ENCODE data around the gene HEATR1. TPM values are rescaled to one million over a fixed set of nuclear protein-coding genes. Genes with fewer than 3 reads are reported as not detected.

The HEATR1 gene
- total RNA-seq, 4 donors from 2014 or later: 23.0 to 37.5 (median 25.5) TPM

GRCh38 chr1:236520445-236521005 is 83.8 kb downstream of the HEATR1 start:
- Histone ChIP-seq H3K4me1 (peaks cover 6 to 15% of the 10 kb centered on the region in 2 donors), H3K27me3 (no peaks in the 10 kb centered on the region), H3K9me3 (no peaks in the 10 kb centered on the region), H3K36me3 (no peaks in the 10 kb centered on the region), H3K27ac (no peak overlapping the region), H3K4me3 (replicated peaks in 1 of 3) (no peak overlapping the region)
- TF ChIP-seq POLR2A (IDR thresholded peaks at IDR 0.05) (no peak), CTCF (IDR thresholded peaks at IDR 0.05) (no peak)
- 76 to 85% methylated on average over 4 of the region's 4 CpGs for WGBS, 2 donors
- DNase-seq: no peak
- intact Hi-C loops (cut with DNase I): loop anchor here (10.0 kb wide), 1 partner anchor 416 kb away; no protein-coding TSS in a partner anchor

- Histone ChIP-seq H3K4me1 (peaks cover 0 to 8% of the 10 kb centered on the region in 2 donors), H3K27ac (no peak overlapping the region), H3K36me3 (no peaks in the 10 kb centered on the region), H3K27me3 (no peaks in the 10 kb centered on the region), H3K4me3 (replicated peaks in 1 of 3) (no peak overlapping the region), H3K9me3 (no peaks in the 10 kb centered on the region)
- TF ChIP-seq POLR2A (IDR thresholded peaks at IDR 0.05): no peak
- no peak for TF ChIP-seq CTCF (IDR thresholded peaks at IDR 0.05)
- intact Hi-C loops (cut with DNase I): no loop called here
- no peak for DNase-seq
- 86% methylated on average over 5 of the region's 5 CpGs for WGBS, 2 donors
Measured at GRCh38 chr1:236518322-236518721, 86.0 kb downstream of the HEATR1 start.

GRCh38 chr1:236516929-236517704 is 87.2 kb downstream of the HEATR1 start:
- Histone ChIP-seq H3K4me1 (no peaks in the 10 kb centered on the region), H3K27ac (no peak overlapping the region), H3K9me3 (no peaks in the 10 kb centered on the region), H3K27me3 (no peaks in the 10 kb centered on the region), H3K36me3 (no peaks in the 10 kb centered on the region), H3K4me3 (replicated peaks in 1 of 3) (no peak overlapping the region)
- no peak for DNase-seq
- no peak for TF ChIP-seq POLR2A (IDR thresholded peaks at IDR 0.05)
- TF ChIP-seq CTCF (IDR thresholded peaks at IDR 0.05): no peak
- intact Hi-C loops (cut with DNase I): no loop called here
- 36 to 42% methylated on average over 8 of the region's 8 CpGs for WGBS, 2 donors

- Histone ChIP-seq H3K4me3 (replicated peaks in 1 of 3) (no peak overlapping the region), H3K27ac (no peak overlapping the region), H3K36me3 (no peaks in the 10 kb centered on the region), H3K27me3 (no peaks in the 10 kb centered on the region), H3K9me3 (no peaks in the 10 kb centered on the region), H3K4me1 (no peaks in the 10 kb centered on the region)
- DNase-seq: no peak
- intact Hi-C loops (cut with DNase I): no loop called here
- WGBS, 2 donors: 75 to 87% methylated on average over 4 of the region's 4 CpGs
- TF ChIP-seq CTCF (IDR thresholded peaks at IDR 0.05) (no peak), POLR2A (IDR thresholded peaks at IDR 0.05) (no peak)
Measured at GRCh38 chr1:236515443-236515958, 88.8 kb downstream of the HEATR1 start.

Data from thyroid gland (tissue), 4 donors.